Calu3 (cell line): ENCODE results near the gene PXT1. TPM values are rescaled to one million over a fixed set of nuclear protein-coding genes. Genes with fewer than 3 reads are reported as not detected.

Experiments
- BruUV-seq: library from RNA; stranded (reverse); fragments of 400-500 nt; replicated peaks from 2 replicates; lab custom pipeline; 2021; lab: Mats Ljungman, UMichigan
- CTCF ChIA-PET: fragments of 300-600 bp; sonication (Branson Sonifier 250); formaldehyde crosslinking; loops from one replicate; lab custom pipeline; 2022; ENCODE audit warnings: antibody characterized with exemption; lab: Charles Lee
- DNase-seq: peaks from one replicate; pipeline ENCODE4 v3.0.0; 2022
- H3K27ac Mint-ChIP-seq: one replicate; pipeline ENCODE4 v1.8.0; 2022; ENCODE audit warnings: mixed read lengths; ENCODE audit not compliant: unreplicated experiment
- H3K27me3 Mint-ChIP-seq: one replicate; pipeline ENCODE4 v1.8.0; 2022; ENCODE audit warnings: mixed read lengths; ENCODE audit not compliant: unreplicated experiment
- H3K36me3 Mint-ChIP-seq: one replicate; pipeline ENCODE4 v1.8.0; 2022; ENCODE audit warnings: mild to moderate bottlenecking, moderate library complexity, mixed read lengths; ENCODE audit not compliant: insufficient read depth, unreplicated experiment
- H3K4me1 Mint-ChIP-seq: one replicate; pipeline ENCODE4 v1.8.0; 2022; ENCODE audit warnings: mild to moderate bottlenecking, low read depth, mixed read lengths; ENCODE audit not compliant: unreplicated experiment
- H3K4me3 Mint-ChIP-seq: one replicate; pipeline ENCODE4 v1.8.0; 2022; ENCODE audit warnings: mild to moderate bottlenecking, low read depth, moderate library complexity, mixed read lengths; ENCODE audit not compliant: unreplicated experiment
- H3K9me3 Mint-ChIP-seq: one replicate; pipeline ENCODE4 v1.8.0; 2022; ENCODE audit warnings: low read depth, mixed read lengths; ENCODE audit not compliant: unreplicated experiment
- intact Hi-C: fragments of 100-400 bp; cut with micrococcal nuclease; formaldehyde crosslinking; loops from one replicate; pipeline ENCODE4 v1.10.0; 2022; ENCODE audit not compliant: unreplicated experiment
- total RNA-seq: library from RNA; stranded (reverse); gene quantifications from 2 replicates; pipeline ENCODE4 v1.2.3, GENCODE V29; 2022
- TF ChIP-seq, protein P1 (sequence below): fragments of 200-600 bp; IDR thresholded peaks from one replicate; pipeline ENCODE4 v1.8.0; 2022; ENCODE audit warnings: antibody characterized with exemption; ENCODE audit not compliant: unreplicated experiment

PXT1 gene
- total RNA-seq, 1 experiment from 2014 or later: 0.21 TPM

DNA sequence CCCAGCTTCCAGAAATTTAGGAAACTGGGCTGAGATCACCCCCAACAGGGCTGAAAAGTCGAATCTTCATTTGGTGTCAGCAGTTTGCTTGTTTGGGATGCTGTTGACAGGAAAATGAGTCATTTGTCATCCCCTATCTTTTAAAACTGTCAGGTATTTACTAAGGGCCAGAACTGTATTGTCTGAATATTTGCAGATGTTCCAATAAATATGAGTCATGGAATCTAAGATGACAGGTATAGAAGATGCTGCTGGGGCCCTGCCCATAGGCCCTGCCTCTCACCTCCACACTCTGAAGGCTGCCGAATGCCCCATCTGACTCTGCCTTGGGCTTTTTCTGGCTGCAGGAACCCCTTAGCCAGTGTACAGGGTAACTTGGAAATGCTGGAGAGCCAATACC, 59.0 kb downstream of the PXT1 start:
- CTCF ChIA-PET: no interaction called here
- intact Hi-C loops: no loop called here
- no peaks in the 10 kb centered on the region for H3K27me3 Mint-ChIP-seq
- no peak for DNase-seq
- H3K27ac Mint-ChIP-seq: no peak overlapping the region
- no peaks in the 10 kb centered on the region for H3K9me3 Mint-ChIP-seq
- H3K36me3 Mint-ChIP-seq: peaks cover 16% of the 10 kb centered on the region
- no peak overlapping the region for H3K4me3 Mint-ChIP-seq
- H3K4me1 Mint-ChIP-seq: no peaks in the 10 kb centered on the region
- TF ChIP-seq, protein P1, sequence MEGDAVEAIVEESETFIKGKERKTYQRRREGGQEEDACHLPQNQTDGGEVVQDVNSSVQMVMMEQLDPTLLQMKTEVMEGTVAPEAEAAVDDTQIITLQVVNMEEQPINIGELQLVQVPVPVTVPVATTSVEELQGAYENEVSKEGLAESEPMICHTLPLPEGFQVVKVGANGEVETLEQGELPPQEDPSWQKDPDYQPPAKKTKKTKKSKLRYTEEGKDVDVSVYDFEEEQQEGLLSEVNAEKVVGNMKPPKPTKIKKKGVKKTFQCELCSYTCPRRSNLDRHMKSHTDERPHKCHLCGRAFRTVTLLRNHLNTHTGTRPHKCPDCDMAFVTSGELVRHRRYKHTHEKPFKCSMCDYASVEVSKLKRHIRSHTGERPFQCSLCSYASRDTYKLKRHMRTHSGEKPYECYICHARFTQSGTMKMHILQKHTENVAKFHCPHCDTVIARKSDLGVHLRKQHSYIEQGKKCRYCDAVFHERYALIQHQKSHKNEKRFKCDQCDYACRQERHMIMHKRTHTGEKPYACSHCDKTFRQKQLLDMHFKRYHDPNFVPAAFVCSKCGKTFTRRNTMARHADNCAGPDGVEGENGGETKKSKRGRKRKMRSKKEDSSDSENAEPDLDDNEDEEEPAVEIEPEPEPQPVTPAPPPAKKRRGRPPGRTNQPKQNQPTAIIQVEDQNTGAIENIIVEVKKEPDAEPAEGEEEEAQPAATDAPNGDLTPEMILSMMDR: no peak
- BruUV-seq: no TSS peak

DNA sequence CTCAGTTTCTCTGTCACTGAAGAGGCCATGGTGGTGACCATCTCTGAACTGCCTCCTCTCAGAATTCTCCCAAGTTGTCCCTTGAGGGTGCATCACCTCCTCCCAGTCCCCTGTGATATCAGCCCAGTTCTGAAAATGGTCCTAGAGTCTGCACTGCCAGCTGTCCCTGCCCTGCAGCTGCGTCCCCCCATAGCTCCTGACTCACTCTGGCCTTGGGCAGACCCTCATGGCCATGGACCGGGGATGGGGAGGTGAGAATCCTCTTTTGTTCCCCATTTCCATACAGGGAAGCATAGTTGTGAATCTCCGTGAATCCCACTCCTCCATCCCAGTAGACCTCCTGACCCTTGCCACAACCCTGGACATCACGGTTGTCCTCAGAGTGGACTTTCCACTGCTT, 59.7 kb downstream of the PXT1 start:
- no peak overlapping the region for H3K27ac Mint-ChIP-seq
- H3K9me3 Mint-ChIP-seq: no peaks in the 10 kb centered on the region
- H3K36me3 Mint-ChIP-seq: peaks cover 16% of the 10 kb centered on the region
- TF ChIP-seq, protein P1: no peak
- no TSS peak for BruUV-seq
- CTCF ChIA-PET: interaction anchor here (0.5 kb wide), 1 partner anchor 165 kb away, joined by 3 read pairs; no protein-coding TSS in a partner anchor
- no peak for DNase-seq
- H3K4me1 Mint-ChIP-seq: no peaks in the 10 kb centered on the region
- H3K4me3 Mint-ChIP-seq: no peak overlapping the region
- H3K27me3 Mint-ChIP-seq: no peaks in the 10 kb centered on the region
- intact Hi-C loops: no loop called here

DNA sequence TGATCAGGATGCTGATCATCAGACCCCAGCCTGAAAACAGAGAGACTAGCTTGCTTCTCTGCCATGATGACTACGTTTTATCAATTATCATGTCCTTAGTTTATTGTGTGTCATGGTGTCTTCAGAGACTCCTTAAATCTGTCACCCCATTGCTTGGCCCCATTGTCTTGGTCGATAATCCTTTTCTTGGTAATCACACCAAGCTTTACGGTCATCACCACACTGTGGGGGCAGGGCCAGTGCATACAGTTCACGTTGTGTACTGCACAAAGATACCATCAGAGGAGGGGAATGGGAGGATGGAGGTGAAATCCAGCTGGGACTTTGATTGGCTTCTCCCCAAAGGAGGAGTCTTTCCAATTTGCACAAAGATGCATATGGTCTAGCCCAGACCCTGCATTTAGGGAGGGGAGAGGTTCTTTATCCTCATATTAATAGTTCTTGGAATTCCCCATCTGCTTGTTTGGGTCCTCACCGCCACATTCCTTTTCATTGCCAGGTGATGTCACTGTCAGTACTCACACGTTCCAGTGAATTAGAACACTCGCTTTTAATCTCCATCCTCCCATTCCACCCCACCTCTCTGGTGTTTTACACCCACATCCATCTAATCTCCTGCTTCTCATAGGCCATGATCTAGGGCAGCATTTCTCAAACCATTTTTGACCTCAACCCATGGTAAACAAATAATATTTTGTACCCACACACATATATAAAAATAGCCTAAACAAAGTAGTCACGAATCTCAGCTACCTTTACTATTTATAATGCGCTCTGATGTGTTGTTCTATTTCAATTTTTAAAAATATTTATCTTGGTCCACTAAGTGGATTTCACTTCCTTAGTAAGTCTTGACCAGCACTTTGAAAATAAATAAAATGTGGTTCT, 60.9 kb downstream of the PXT1 start:
- Mint-ChIP-seq H3K27ac (no peak overlapping the region), H3K9me3 (no peaks in the 10 kb centered on the region), H3K4me1 (no peaks in the 10 kb centered on the region), H3K27me3 (no peaks in the 10 kb centered on the region), H3K36me3 (peaks cover 7% of the 10 kb centered on the region), H3K4me3 (no peak overlapping the region)
- CTCF ChIA-PET: interaction anchor here (0.9 kb wide), 1 partner anchor 23 kb away, joined by 4 read pairs; no protein-coding TSS in a partner anchor
- DNase-seq: no peak
- TF ChIP-seq, protein P1: no peak
- BruUV-seq: no TSS peak
- intact Hi-C loops: no loop called here

DNA sequence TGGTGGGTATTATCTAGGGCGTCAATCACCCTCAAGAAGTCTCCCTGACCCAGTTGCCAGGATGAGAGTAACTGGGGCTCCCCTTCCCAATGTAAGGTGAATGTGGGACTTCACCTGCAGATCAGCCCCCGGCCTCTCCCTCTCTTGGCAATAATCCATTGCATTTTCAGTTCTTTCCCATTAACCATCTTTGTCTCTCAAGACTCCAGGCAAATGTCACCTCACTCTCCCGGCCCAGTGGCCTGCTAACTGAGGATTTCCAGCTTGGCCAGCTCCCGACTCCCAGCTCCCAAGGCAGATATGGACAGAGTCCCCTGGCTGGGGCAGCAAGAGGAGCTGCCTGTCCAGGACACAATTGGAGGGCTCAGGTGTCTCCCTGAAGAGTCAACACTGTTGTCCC, 62.5 kb downstream of the PXT1 start:
- CTCF ChIA-PET: no interaction called here

More for the DNA sequence above, 62.5 kb downstream of the PXT1 start:
- Mint-ChIP-seq H3K36me3 (no peaks in the 10 kb centered on the region), H3K27ac (no peak overlapping the region), H3K4me1 (no peaks in the 10 kb centered on the region), H3K27me3 (peaks cover 11% of the 10 kb centered on the region), H3K9me3 (no peaks in the 10 kb centered on the region), H3K4me3 (no peak overlapping the region)
- no peak for DNase-seq
- no TSS peak for BruUV-seq
- TF ChIP-seq, protein P1: no peak
- intact Hi-C loops: no loop called here
